Left lobe of liver (tissue), 2 donors: Measurements from ENCODE around the gene ABHD8. TPM values are rescaled to one million over a fixed set of nuclear protein-coding genes. Genes with fewer than 3 reads are reported as not detected.

Experiments used
- ATAC-seq: fragments of 200-7000 bp; cut with Tn5 transposase; one replicate; pipeline ENCODE4 v1.9.1; 2020; ENCODE audit warnings: mild to moderate bottlenecking, moderate library complexity
- DNase-seq: peaks from one replicate; pipeline ENCODE4 v3.0.0-alpha.2; 2020; ENCODE audit warnings: low spot score
- total RNA-seq: library from RNA; stranded (reverse); gene quantifications from one replicate; pipeline ENCODE4 v1.2.1, GENCODE V29; 2021
- donor health status: DM: no; HTN: no; CAD: no; lungs with moderate emphysema.
- donor health status: DM: no; HTN: yes; CAD: no.

Gene ABHD8
- total RNA-seq, result 18.4 TPM

DNA sequence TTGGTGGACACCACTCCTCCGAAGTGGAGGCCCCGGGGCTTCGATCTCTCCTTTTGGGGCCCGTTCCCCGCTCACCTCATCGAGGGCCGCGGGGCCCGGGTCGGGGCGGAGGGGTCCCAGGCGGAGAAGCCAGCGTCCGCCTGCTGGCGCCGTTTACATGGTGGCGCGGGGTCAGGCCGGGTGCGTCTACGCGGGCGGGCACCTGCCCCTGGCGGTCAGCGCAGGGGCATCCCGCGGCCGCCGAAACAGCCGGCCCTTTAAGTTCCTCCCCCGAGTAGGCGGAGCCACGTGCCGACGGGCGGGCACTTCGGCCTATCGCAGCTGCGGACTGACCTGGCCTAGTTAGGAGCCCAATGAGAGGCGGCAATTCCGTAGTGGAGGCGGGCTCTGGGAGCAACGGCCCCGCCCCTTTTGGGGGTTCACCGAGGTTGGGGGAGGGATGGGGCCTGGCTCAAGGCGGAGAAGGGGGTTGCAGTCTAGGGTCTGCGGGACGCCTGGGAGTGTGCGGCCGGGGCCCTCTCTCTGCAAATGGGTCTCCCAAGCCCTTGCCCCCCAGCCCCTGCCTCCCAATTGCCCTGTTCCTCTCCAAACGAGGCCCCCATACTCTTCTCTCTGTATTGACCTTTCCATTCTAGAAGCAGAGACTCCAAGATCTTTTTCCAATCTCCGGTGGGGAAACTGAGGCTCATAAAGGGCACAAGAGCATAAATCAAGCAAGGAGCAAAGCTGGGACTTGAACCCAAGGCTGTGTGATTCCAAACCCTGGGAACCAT lies at the start of gene ABHD8:
ABHD8 (minus strand) TSS at position 259 of the 773 bp plus-strand sequence. CDS start 1,809 bp downstream, outside the sequence.
- ATAC-seq, result peak; percentile 74
- peak; percentile 98 for DNase-seq

- no peak for DNase-seq
- ATAC-seq, result peak; percentile 32
Observed at GRCh38 chr19:17352608-17353280, 49.5 kb upstream of the ABHD8 start.

DNA sequence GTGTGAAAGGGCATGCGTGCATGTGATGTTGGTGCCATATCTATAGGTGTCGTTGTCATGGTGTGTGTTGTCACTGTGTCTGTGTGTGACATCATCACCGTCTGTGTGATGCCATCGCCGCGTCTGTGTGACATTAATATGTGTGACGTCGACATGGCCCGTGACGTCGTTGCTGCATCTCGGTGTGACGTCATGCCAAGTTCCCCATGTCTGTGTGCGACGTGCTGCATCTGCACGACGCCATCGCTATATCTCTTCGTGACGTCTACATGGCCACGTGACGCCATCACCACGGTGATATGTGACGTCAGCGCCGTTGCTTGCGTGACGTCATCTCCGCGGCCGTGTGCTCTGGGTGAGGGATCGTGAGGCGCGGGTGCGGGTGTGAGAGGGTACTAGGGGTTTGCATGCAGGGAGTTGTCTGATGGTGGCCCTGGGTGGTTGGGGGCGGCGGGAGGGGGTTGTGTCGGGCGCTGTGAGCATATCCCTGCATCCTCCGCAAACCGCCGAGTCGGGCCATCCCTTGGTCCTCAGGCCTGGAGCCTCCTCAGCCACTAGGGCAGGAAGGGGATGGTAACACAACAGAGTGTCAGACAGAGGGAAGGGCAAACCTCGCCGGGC lies 48.7 kb upstream of the ABHD8 start:
- no peak for ATAC-seq
- no peak for DNase-seq

DNA sequence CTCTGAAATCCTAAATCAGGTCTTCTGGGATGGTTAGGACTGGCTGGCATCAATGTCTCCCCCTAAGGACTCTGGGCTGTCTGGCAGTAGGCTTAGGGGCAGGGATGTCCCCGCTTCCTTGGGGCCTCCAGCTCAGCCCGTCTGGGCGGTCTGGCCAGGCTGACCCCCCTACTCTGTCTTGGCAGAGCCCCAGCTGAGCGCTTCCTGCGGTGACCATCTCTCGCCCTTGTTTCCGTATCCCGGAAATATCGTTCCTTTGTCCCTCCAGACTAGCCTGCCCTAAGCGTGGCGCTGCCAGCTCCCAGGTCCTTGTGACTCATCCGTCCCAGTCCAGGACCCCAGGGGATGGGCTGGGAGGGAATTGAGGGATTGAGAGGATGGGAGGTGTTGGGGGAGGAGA lies 45.5 kb upstream of the ABHD8 start:
- ATAC-seq, result peak; percentile 30
- DNase-seq, result no peak

DNA sequence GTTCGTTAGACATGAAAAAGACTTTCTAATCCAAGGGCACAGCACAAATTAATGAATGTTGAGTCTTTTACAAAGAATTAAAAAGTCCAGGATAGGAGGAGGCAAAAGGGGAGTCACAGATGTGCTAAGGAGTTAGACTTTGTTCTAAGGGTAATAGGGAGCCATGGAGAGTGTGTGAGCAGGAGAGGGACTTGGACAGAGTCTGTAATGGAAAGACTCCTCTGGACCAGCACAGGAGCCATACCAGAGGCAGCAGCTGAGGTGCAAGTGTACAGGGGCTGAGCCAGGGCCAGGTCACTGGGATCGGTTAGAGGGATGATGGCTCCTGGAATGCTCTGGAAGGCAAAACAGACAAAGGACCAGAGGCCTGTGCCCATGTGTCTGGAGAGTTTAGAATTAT lies 44.7 kb upstream of the ABHD8 start:
- DNase-seq, result no peak
- ATAC-seq, result no peak

DNA sequence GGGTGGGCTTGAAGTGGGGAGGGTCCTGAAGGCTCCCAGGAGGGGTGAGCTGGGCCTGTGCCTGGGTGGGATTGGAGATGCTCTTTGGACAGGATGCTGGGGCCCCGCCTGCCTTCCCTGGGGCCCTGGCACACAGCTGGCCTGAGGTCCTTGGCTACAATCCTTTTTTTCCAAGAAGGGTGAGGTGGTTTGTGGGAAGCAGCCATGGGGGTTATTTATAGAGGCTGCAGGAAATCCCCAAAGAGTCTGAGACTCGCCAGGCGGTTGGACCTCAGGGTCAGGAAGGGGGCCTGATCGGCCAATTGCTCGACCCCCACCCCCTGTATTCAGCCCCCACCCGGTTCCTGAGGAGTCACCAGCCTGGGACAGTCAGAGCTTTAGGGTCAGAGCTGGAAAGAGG lies 44.1 kb upstream of the ABHD8 start:
- DNase-seq, result no peak
- no peak for ATAC-seq

- ATAC-seq, result peak; percentile 97
Observed at GRCh38 chr19:17346109-17346671, 43.0 kb upstream of the ABHD8 start.

GRCh38 chr19:17341845-17342244 lies 38.6 kb upstream of the ABHD8 start:
- DNase-seq (no peak), ATAC-seq (no peak)

More at GRCh38 chr19:17346109-17346671, 43.0 kb upstream of the ABHD8 start:
- peak; percentile 74 for DNase-seq

DNA sequence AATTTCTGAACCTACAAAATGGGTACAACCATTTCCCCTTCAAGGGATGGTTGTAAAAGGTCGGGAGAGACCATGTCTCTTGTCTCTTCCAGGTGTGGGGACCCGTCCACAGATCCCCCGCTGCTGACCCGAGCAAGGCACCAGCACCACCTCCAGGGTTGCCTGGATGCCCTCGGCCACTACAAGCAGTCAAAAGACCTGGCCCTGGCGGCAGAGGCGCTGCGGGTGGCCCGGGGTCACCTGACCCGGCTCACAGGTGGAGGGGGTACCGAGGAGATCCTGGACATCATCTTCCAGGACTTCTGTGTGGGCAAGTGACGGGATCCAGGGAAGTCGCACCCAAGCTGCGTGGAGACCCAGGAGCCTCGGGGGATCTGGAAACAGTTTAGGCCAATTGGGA lies 38.2 kb upstream of the ABHD8 start:
- DNase-seq (no peak), ATAC-seq (no peak)

DNA sequence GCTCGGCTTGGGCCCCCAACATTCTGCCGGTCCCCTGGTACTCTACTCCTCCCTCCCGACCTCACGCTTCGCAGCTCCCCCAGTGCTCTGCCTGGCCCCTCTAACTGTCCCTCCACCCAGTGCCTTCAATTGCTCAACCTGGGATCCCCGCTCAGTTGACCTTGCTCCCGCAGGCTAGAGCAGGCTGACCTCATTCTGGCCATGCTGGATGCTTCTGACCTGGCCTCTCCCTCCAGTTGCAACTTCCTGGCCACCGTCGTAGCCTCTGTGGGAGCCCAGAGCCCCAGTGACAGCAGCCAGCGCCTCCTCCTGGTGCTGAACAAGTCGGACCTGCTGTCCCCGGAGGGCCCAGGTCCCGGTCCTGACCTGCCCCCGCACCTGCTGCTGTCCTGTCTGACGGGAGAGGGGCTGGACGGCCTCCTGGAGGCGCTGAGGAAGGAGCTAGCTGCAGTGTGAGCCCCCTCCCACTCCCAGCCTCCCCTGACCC lies 37.7 kb upstream of the ABHD8 start:
- ATAC-seq (peak; percentile 62), DNase-seq (peak; percentile 75)

DNA sequence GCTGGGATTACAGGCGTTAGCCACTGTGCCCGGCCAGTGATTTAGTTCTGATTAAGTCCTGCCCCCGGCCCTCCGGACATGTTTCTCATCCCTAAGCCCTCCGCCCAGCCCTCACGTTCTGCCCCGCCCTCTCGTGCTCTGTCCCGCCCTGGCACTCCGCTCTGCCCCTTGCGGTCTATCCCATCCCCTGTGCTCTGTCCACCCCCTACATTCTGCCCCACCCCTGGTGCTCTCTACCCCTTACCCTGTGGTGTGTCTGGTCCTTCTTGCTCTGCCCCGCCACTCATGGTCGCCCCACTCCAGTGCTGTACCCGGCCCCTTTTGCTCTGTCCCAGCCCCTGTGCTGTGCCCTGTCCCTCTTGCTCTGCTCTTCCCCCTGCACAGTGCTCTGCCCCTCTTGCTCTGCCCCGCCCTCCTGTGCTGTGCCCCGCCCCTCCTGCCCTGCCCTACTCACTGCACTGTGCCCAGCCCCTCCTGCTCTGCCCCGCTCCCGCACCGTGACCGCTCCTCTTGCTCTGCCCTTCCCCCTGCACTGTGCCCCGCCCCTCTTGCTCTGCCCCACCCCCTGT lies 37.2 kb upstream of the ABHD8 start:
- DNase-seq, result peak; percentile 88
- ATAC-seq, result peak; percentile 81

GRCh38 chr19:17339088-17339741 lies 36.0 kb upstream of the ABHD8 start:
- DNase-seq, result no peak
- no peak for ATAC-seq

GRCh38 chr19:17338433-17339078 lies 35.3 kb upstream of the ABHD8 start:
- no peak for ATAC-seq
- DNase-seq, result no peak

DNA sequence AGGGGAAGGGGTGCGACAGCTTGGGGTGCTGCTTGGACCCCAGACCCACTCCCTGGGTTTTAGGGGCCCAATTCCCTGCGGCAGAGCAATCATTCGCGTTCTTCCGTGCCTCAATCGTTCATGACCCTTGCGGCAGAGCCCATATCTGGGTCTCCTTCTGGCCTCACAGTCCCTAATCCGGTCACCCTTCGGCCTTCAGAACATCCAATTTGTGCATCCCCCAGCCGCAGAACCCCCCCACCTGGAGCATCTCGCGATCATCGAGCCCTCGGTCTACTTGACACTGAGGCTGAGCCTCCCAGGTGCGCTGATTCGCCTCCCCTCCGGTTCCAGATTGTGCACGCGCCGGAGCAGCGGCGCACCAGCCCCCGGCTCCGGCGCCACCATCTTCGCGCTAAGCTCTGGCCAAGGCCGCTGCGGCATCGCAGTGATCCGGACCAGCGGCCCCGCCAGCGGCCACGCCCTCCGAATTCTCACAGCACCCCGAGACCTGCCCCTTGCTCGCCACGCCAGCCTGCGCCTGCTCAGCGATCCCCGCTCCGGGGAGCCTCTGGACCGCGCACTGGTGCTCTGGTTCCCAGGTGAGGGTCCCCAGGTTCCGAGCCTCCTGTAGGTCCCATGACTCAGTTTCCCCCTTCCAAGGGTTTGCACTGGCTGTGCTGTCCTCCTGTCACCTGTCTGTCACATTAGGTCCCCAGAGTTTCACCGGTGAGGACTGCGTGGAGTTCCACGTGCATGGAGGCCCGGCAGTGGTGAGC lies 34.6 kb upstream of the ABHD8 start:
- no peak for DNase-seq
- no peak for ATAC-seq

GRCh38 chr19:17336872-17337674 lies 33.8 kb upstream of the ABHD8 start, which contains the start of gene GTPBP3:
TSS of gene GTPBP3 (plus strand) at chr19:17337553. CDS start at chr19:17337612, 59 bp downstream.
- DNase-seq (peak; percentile 96), ATAC-seq (peak; percentile 75)

DNA sequence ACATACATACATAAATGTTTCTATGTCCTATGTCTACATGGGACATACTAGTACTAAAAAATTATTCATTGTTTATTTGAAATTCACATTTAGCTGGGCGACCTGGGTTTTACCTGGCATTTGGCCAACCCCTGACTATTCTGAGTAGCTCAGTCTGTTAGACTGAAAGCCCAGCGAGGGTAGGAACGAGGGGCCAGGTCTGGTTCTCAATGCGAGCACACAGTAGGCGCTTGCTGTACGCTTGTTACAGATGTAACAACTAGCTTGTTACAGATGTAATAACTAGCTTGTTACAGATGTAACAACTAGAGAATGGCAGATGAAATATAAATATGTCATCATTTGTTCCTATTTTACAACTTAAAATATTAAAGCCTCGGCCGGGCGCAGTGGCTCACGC lies 32.4 kb upstream of the ABHD8 start:
- no peak for ATAC-seq
- no peak for DNase-seq

DNA sequence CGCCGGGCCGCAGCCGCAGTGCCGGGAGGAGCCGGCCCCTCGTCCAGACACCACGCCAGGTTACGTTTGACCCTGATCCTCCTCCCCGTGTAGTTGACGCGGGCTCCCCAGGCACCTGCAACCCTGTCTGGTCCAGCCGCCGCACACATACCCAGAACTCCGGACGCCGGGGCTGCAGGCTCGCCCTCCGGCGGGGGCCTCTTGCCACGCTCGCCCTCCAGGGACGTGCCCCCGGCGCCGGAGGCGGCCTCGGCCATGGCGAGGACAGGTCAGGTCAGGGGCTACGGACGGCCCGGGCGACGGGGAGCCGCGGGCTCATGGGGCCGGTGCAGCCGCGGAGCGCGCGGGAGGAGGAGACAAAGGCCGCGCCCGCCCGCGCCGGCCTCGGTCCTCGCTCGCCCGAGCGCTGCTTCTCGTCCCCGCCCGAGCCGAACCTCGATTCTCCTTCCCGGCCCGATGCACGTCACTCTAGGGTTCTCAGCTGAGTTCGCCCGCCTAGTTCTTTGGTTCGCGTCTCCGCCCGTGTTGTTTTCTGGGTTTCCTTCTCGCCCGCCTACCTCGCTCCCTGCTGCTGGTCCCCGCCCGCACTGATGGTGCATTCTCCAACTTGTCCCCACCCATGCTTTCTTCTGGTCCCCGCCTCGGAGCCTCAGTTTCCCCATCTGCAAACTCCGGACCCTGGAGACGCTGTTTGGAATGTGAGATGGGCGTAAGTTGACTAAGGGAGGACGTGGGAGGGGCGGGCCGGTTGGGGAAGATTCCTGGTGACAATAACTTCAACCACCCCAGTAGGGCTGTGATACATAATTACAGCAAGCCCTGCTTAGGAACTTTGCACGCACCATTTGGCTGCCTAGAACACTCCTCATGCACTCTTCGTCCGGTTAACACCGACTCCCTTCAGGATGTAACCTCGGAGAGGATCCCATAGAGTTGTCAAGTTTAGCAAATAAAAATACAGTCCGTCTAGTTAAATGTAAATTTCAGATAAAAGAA lies 31.5 kb upstream of the ABHD8 start, which contains the start of gene ANO8:
ANO8 (minus strand) TSS at position 442 of the 996 bp plus-strand sequence; CDS start at position 257, 185 bp downstream.
- ATAC-seq, result peak; percentile 79
- peak; percentile 96 for DNase-seq
